CD4-positive, alpha-beta T cell treated with Interferon gamma for 1 hour (primary cell): ENCODE measurements around the gene B3GALT4.

Experiments used
- DNase-seq: peaks from one replicate; pipeline ENCODE4 v3.0.0-alpha.2; 2020

The B3GALT4 gene

GRCh38 chr6:33292996-33293682, 16.2 kb downstream of the B3GALT4 start:
- no peak for DNase-seq

- DNase-seq, result no peak
Measured at GRCh38 chr6:33294086-33294823, 17.3 kb downstream of the B3GALT4 start.

GRCh38 chr6:33295621-33296369, 18.9 kb downstream of the B3GALT4 start:
- DNase-seq, result no peak

- no peak for DNase-seq
Measured at GRCh38 chr6:33296797-33297405, 20.0 kb downstream of the B3GALT4 start.

GRCh38 chr6:33297406-33297955, 20.6 kb downstream of the B3GALT4 start:
- no peak for DNase-seq

GRCh38 chr6:33297956-33298772, 21.2 kb downstream of the B3GALT4 start:
- peak; percentile 86 for DNase-seq

- DNase-seq, result peak; percentile 73
Measured at GRCh38 chr6:33298773-33299236, 21.9 kb downstream of the B3GALT4 start, which contains the start of gene RGL2. RGL2 (minus strand) TSS chr6:33298942; CDS start chr6:33298610, 332 bp downstream.

GRCh38 chr6:33299237-33299944, 22.5 kb downstream of the B3GALT4 start:
- peak; percentile 92 for DNase-seq

- no peak for DNase-seq
Measured at GRCh38 chr6:33301877-33302276, 25.0 kb downstream of the B3GALT4 start.

GRCh38 chr6:33304216-33304615, 27.3 kb downstream of the B3GALT4 start:
- DNase-seq, result no peak

- no peak for DNase-seq
Measured at GRCh38 chr6:33305052-33305451, 28.1 kb downstream of the B3GALT4 start.

GRCh38 chr6:33306356-33306755, 29.4 kb downstream of the B3GALT4 start:
- no peak for DNase-seq

- DNase-seq, result peak; percentile 93
Measured at GRCh38 chr6:33312361-33313104, 35.6 kb downstream of the B3GALT4 start.

GRCh38 chr6:33313105-33313708, 36.3 kb downstream of the B3GALT4 start:
- peak; percentile 57 for DNase-seq

- DNase-seq, result peak; percentile 94
Measured at GRCh38 chr6:33313709-33314514, 37.0 kb downstream of the B3GALT4 start, which contains the start of gene TAPBP. TAPBP (minus strand) TSS chr6:33314078; CDS start chr6:33314041, 37 bp downstream.

GRCh38 chr6:33314515-33314942, 37.6 kb downstream of the B3GALT4 start:
- peak; percentile 90 for DNase-seq

- peak; percentile 43 for DNase-seq
Measured at GRCh38 chr6:33314943-33315792, 38.2 kb downstream of the B3GALT4 start.
